C4-2B (cell line): ENCODE measurements around the gene PTK6.

Experiments
- CTCF ChIP-seq: fragments of 450-650 bp; conservative IDR thresholded peaks from 2 replicates; pipeline ENCODE4 v1.5.1; 2017; ENCODE audit warnings: mild to moderate bottlenecking
- ZFX ChIP-seq: fragments of 450-650 bp; IDR thresholded peaks from 2 replicates; pipeline ENCODE4 v1.6.1; 2017

GRCh38 chr20:63478346-63479302 lies 58.6 kb downstream of the PTK6 start:
- no peak for TF ChIP-seq CTCF
- TF ChIP-seq ZFX, result no peak
